ENCODE results near the gene PHACTR1.

DNA sequence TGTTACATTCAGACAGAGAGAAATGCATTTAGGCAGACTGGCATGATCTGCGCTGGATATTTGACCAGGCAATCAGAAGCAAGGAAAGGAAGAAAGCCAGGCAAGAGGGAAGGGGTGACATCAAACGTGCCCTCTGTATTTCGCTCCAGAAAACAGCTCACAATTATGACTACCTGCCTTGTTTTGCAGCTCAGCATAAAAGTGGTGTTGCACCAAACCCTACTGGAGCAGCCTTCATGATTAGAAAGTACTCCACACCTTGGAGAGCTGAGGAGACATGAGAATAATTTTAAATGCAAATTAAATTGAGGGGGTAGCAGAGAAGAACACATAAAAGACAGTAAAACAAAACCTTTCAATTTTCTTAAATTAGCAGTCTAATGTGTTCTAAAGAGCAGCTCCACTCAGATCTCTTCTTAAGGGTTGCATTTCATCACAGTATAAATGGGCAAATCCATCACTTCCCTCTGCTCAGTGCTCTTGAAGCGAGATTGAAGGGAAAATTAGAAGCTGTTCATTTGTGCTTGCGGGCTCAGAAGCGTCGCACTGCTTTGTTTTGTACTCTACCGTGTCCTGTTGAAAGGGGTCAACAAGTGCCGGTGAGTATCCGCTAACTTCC lies at the start of gene PHACTR1:
- TF ChIP-seq, protein P1, sequence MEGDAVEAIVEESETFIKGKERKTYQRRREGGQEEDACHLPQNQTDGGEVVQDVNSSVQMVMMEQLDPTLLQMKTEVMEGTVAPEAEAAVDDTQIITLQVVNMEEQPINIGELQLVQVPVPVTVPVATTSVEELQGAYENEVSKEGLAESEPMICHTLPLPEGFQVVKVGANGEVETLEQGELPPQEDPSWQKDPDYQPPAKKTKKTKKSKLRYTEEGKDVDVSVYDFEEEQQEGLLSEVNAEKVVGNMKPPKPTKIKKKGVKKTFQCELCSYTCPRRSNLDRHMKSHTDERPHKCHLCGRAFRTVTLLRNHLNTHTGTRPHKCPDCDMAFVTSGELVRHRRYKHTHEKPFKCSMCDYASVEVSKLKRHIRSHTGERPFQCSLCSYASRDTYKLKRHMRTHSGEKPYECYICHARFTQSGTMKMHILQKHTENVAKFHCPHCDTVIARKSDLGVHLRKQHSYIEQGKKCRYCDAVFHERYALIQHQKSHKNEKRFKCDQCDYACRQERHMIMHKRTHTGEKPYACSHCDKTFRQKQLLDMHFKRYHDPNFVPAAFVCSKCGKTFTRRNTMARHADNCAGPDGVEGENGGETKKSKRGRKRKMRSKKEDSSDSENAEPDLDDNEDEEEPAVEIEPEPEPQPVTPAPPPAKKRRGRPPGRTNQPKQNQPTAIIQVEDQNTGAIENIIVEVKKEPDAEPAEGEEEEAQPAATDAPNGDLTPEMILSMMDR (conservative IDR thresholded peaks at IDR 0.05; ENCODE audit: low read depth, low read length) = no peak
- TF ChIP-seq EZH2phosphoT487 (IDR thresholded peaks at IDR 0.05; ENCODE audit: borderline replicate concordance, low read length) = no peak

Measured in PC-3 (cell line).